Measurements from ENCODE around the gene GRIK4. TPM values are rescaled to one million over a fixed set of nuclear protein-coding genes. Genes with fewer than 3 reads are reported as not detected.

GRIK4 gene
- total and polyA plus RNA-seq, 4 donors, result 0.05 to 0.25 (median 0.06) TPM; not detected in 1

DNA sequence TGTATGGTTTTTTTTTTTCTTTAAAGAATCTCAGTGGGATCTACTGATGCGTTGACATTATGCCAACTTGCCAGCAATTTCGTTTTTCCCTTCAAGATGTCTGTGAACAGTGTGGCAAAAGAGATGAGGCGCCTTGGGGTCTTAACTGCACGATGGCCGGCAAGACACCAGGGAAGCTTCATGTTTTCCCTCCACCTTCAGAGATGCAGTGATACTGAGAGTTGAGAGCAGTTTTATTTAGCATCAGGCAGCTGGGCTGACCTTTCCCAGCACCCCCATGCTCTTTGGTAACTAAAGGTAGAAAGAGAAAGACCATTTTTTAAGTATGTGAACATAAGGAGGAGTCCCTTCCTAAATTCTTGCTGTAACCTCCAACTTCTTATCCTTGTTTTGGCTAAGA lies 11.7 kb upstream of the GRIK4 start (continued):
- TF ChIP-seq GABPA (IDR thresholded peaks at IDR 0.05 in 1 of 2, conservative IDR thresholded peaks at IDR 0.05 in 1 of 2), result no peak
- TF ChIP-seq, protein P1, sequence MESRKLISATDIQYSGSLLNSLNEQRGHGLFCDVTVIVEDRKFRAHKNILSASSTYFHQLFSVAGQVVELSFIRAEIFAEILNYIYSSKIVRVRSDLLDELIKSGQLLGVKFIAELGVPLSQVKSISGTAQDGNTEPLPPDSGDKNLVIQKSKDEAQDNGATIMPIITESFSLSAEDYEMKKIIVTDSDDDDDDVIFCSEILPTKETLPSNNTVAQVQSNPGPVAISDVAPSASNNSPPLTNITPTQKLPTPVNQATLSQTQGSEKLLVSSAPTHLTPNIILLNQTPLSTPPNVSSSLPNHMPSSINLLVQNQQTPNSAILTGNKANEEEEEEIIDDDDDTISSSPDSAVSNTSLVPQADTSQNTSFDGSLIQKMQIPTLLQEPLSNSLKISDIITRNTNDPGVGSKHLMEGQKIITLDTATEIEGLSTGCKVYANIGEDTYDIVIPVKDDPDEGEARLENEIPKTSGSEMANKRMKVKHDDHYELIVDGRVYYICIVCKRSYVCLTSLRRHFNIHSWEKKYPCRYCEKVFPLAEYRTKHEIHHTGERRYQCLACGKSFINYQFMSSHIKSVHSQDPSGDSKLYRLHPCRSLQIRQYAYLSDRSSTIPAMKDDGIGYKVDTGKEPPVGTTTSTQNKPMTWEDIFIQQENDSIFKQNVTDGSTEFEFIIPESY (IDR thresholded peaks at IDR 0.05), result no peak

DNA sequence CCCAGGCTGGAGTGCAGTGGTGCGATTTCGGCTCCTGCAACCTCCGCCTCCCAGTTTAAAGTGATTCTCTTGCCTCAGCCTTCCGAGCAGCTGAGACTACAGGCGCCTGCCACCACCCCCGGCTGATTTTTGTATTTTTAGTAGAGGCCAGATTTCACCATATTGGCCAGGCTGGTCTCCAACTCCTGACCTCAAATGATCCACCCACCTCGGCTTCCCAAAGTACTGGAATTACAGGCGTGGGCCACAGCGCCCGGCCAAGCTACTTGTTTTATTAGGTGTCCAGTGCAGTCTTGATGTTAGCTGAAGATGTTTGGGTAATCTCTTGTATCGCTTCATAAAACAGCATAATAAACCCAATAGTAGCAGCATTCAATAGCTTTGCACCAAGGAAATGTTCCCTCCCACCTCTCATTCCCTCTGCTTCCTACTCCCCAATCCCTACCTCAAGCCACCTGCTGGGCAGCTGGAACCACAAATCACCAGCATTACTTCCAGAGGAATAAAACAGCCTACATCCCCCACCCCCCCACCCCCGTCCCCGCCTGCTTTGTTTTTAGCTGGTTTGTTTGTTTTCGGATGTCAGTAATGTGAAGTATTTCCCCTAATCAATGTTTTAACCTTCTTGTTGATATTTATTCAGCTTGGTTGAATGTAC lies 11.0 kb upstream of the GRIK4 start:
- DNase-seq (ENCODE audit: low spot score), result no peak
- Histone ChIP-seq H3K27ac (ENCODE audit: low read depth in 1 of 2, low read length in 2 of 2) (no peak overlapping the region), H3K27me3 (ENCODE audit: control insufficient read depth in 4 of 4, insufficient read depth in 4 of 4, low read length in 3 of 4) (no peaks in the 10 kb centered on the region), H3K36me3 (ENCODE audit: control insufficient read depth in 4 of 4, insufficient read depth in 3 of 4, low read depth in 1 of 4, low read length in 3 of 4) (no peaks in the 10 kb centered on the region), H3K4me3 (ENCODE audit: low read depth in 1 of 3, low read length in 3 of 3) (no peak overlapping the region), H3K9ac (ENCODE audit: low read depth in 1 of 2, low read length in 2 of 2) (no peak overlapping the region), H3K9me3 (ENCODE audit: control insufficient read depth in 4 of 4, low read length in 3 of 4) (no peaks in the 10 kb centered on the region), H3K4me1 (ENCODE audit: control insufficient read depth in 4 of 4, insufficient read depth in 4 of 4, low read length in 3 of 4) (no peaks in the 10 kb centered on the region)
- WGBS, result 61% methylated on average over 14 of the region's 14 CpGs
- no peak for TF ChIP-seq SP1 (IDR thresholded peaks at IDR 0.05)
- TF ChIP-seq, protein P1 (IDR thresholded peaks at IDR 0.05), result no peak
- TF ChIP-seq JUND (IDR thresholded peaks at IDR 0.05), result no peak
- TF ChIP-seq HNF4A (conservative IDR thresholded peaks at IDR 0.05), result no peak
- TF ChIP-seq, protein P2, sequence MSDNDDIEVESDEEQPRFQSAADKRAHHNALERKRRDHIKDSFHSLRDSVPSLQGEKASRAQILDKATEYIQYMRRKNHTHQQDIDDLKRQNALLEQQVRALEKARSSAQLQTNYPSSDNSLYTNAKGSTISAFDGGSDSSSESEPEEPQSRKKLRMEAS (IDR thresholded peaks at IDR 0.05), result no peak
- TF ChIP-seq, protein P3, sequence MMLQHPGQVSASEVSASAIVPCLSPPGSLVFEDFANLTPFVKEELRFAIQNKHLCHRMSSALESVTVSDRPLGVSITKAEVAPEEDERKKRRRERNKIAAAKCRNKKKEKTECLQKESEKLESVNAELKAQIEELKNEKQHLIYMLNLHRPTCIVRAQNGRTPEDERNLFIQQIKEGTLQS (IDR thresholded peaks at IDR 0.05), result no peak
- TF ChIP-seq RXRA (IDR thresholded peaks at IDR 0.05), result no peak
- TF ChIP-seq TAF1 (conservative IDR thresholded peaks at IDR 0.05), result no peak
- TF ChIP-seq FOXA2 (IDR thresholded peaks at IDR 0.05), result no peak
- TF ChIP-seq HNF4G (IDR thresholded peaks at IDR 0.05), result no peak
- TF ChIP-seq NR2F2 (IDR thresholded peaks at IDR 0.05), result no peak
- TF ChIP-seq, protein P4, sequence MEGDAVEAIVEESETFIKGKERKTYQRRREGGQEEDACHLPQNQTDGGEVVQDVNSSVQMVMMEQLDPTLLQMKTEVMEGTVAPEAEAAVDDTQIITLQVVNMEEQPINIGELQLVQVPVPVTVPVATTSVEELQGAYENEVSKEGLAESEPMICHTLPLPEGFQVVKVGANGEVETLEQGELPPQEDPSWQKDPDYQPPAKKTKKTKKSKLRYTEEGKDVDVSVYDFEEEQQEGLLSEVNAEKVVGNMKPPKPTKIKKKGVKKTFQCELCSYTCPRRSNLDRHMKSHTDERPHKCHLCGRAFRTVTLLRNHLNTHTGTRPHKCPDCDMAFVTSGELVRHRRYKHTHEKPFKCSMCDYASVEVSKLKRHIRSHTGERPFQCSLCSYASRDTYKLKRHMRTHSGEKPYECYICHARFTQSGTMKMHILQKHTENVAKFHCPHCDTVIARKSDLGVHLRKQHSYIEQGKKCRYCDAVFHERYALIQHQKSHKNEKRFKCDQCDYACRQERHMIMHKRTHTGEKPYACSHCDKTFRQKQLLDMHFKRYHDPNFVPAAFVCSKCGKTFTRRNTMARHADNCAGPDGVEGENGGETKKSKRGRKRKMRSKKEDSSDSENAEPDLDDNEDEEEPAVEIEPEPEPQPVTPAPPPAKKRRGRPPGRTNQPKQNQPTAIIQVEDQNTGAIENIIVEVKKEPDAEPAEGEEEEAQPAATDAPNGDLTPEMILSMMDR (IDR thresholded peaks at IDR 0.05; ENCODE audit: low read depth, low read length, missing input control), result no peak
- no peak for TF ChIP-seq GABPA (IDR thresholded peaks at IDR 0.05 in 1 of 2, conservative IDR thresholded peaks at IDR 0.05 in 1 of 2)
- no peak for TF ChIP-seq YY1 (IDR thresholded peaks at IDR 0.05)
- no peak for TF ChIP-seq FOXA1 (IDR thresholded peaks at IDR 0.05)
- TF ChIP-seq EGR1 (IDR thresholded peaks at IDR 0.05; ENCODE audit: low read depth in 2 of 2), result no peak
- TF ChIP-seq RAD21 (IDR thresholded peaks at IDR 0.05), result no peak
- TF ChIP-seq, protein P5, sequence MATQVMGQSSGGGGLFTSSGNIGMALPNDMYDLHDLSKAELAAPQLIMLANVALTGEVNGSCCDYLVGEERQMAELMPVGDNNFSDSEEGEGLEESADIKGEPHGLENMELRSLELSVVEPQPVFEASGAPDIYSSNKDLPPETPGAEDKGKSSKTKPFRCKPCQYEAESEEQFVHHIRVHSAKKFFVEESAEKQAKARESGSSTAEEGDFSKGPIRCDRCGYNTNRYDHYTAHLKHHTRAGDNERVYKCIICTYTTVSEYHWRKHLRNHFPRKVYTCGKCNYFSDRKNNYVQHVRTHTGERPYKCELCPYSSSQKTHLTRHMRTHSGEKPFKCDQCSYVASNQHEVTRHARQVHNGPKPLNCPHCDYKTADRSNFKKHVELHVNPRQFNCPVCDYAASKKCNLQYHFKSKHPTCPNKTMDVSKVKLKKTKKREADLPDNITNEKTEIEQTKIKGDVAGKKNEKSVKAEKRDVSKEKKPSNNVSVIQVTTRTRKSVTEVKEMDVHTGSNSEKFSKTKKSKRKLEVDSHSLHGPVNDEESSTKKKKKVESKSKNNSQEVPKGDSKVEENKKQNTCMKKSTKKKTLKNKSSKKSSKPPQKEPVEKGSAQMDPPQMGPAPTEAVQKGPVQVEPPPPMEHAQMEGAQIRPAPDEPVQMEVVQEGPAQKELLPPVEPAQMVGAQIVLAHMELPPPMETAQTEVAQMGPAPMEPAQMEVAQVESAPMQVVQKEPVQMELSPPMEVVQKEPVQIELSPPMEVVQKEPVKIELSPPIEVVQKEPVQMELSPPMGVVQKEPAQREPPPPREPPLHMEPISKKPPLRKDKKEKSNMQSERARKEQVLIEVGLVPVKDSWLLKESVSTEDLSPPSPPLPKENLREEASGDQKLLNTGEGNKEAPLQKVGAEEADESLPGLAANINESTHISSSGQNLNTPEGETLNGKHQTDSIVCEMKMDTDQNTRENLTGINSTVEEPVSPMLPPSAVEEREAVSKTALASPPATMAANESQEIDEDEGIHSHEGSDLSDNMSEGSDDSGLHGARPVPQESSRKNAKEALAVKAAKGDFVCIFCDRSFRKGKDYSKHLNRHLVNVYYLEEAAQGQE (IDR thresholded peaks at IDR 0.05), result no peak

Measured in liver (tissue), 9 donors.